ENCODE measurements around the gene PLIN3. TPM values are rescaled to one million over a fixed set of nuclear protein-coding genes. Genes with fewer than 3 reads are reported as not detected.
A peak's percentile ranks its signal among the peaks of the same experiment; 100 is the strongest.
"Not testable (repeated sequence)": the region's sequence is repeated elsewhere in the genome, so short reads cannot be mapped to it uniquely, and the experiment has no call there.

Gene PLIN3
- total and polyA plus RNA-seq, 2 of the 8 experiments (the other 6 are each of a cell fraction or from before 2014, with no cell fraction given): 60.7 to 61.5 TPM

- H3K36me3 ChIP-seq (ENCODE audit: control insufficient read depth in 2 of 4, insufficient read depth in 4 of 4, low read length in 3 of 4): peaks cover 5 to 28% (median 10%) of the 10 kb centered on the region in 4 experiments; a peak in 7 of 8 replicates
- not testable (repeated sequence) for H3K23me2 ChIP-seq (ENCODE audit: low read depth, low read length); H3K4ac ChIP-seq (replicated peaks; ENCODE audit: insufficient read length, low read depth, low read length); DNase-seq (ENCODE audit: low read depth in 1 of 2, low spot score in 2 of 2); H2BK20ac ChIP-seq (ENCODE audit: low read length); H4K5ac ChIP-seq (ENCODE audit: insufficient read length, low read depth, low read length); H2BK12ac ChIP-seq (ENCODE audit: low read depth, low read length); FAIRE-seq; H2BK5ac ChIP-seq (ENCODE audit: low read depth, low read length); H3K18ac ChIP-seq (ENCODE audit: extremely low read depth, low read length); H4K20me1 ChIP-seq (replicated peaks in 1 of 2; ENCODE audit: control insufficient read depth in 1 of 2, insufficient read depth in 2 of 2, low read length in 2 of 2); H3K9me3 ChIP-seq (ENCODE audit: insufficient read depth in 2 of 2, low read depth in 1 of 2, low read length in 1 of 2); H4K8ac ChIP-seq (ENCODE audit: extremely low read depth, insufficient read depth, low read length); H4K91ac ChIP-seq (replicated peaks; ENCODE audit: insufficient read length, low read length); H3K9ac ChIP-seq (replicated peaks in 1 of 4; ENCODE audit: extremely low read depth in 1 of 4, low read depth in 3 of 4, low read length in 3 of 4); H3K56ac ChIP-seq (replicated peaks; ENCODE audit: insufficient read length, low read depth, low read length); H3K79me1 ChIP-seq (ENCODE audit: low read depth, low read length); H3K27me3 ChIP-seq (replicated peaks in 1 of 4; ENCODE audit: control insufficient read depth in 3 of 4, extremely low read depth in 1 of 4, insufficient read depth in 3 of 4, low read length in 3 of 4); H3K14ac ChIP-seq (ENCODE audit: insufficient read length); H2BK120ac ChIP-seq (replicated peaks; ENCODE audit: low read depth, low read length); H2BK15ac ChIP-seq (ENCODE audit: low read length); H3K4me1 ChIP-seq (replicated peaks in 1 of 4; ENCODE audit: control insufficient read depth in 3 of 4, insufficient read depth in 4 of 4, low read length in 3 of 4); H2AFZ ChIP-seq (ENCODE audit: low read length); H2AK5ac ChIP-seq (ENCODE audit: low read depth, low read length); H3K27ac ChIP-seq (ENCODE audit: low read depth, low read length); H3K23ac ChIP-seq (ENCODE audit: insufficient read length)
- peaks cover 3 to 35% of the 10 kb centered on the region in 2 experiments; a peak in 3 of 4 replicates for H3K79me2 ChIP-seq (ENCODE audit: control insufficient read depth in 1 of 2, insufficient read depth in 2 of 2, low read length in 2 of 2)
- ChIA-PET POLR2A (ENCODE audit: partially characterized antibody) (interaction anchor here (1.8 kb wide), 1 partner anchor 56 kb away, joined by 6 read pairs; no protein-coding TSS in a partner anchor), CTCF (ENCODE audit: partially characterized antibody) (interaction anchor here (1.1 to 8.7 kb wide), 2 partner anchors 14 to 60 kb away, joined by 3 to 212 read pairs; no protein-coding TSS in a partner anchor)
- peak overlapping the region in 1 of 2 experiments; percentile 82; a peak in 2 of 4 replicates for H3K4me2 ChIP-seq (ENCODE audit: insufficient read depth in 1 of 2, low read depth in 2 of 2, low read length in 2 of 2)
- 0 out of 8 replicates have a peak overlapping the region, but pooled peaks of 1 of the 4 experiments have one; percentile 86 for H3K4me3 ChIP-seq (ENCODE audit: extremely low read depth in 1 of 4, insufficient read depth in 2 of 4, low read depth in 3 of 4, low read length in 4 of 4)
- WGBS, 2 experiments (ENCODE audit: extremely low coverage in 1 of 2, insufficient coverage in 1 of 2, insufficient read length in 1 of 2, insufficient replicate concordance in 2 of 2, low coverage in 1 of 2, low lambda C conversion rate in 2 of 2, missing lambda C conversion rate in 1 of 2): 97% methylated on average over 18 of the region's 19 CpGs; no CpG with 5 or more reads in 1 of the 2 experiments
These were observed 74.2 kb downstream of the PLIN3 start for GRCh38 chr19:4793278-4793677.

GRCh38 chr19:4792866-4793195 lies 74.6 kb downstream of the PLIN3 start:
- H3K4me1 ChIP-seq (replicated peaks in 1 of 4; ENCODE audit: control insufficient read depth in 3 of 4, insufficient read depth in 4 of 4, low read length in 3 of 4); H2BK120ac ChIP-seq (replicated peaks; ENCODE audit: low read depth, low read length); FAIRE-seq; H2BK20ac ChIP-seq (ENCODE audit: low read length); H3K18ac ChIP-seq (ENCODE audit: extremely low read depth, low read length); H3K4ac ChIP-seq (replicated peaks; ENCODE audit: insufficient read length, low read depth, low read length); H3K9me3 ChIP-seq (ENCODE audit: insufficient read depth in 2 of 2, low read depth in 1 of 2, low read length in 1 of 2); H3K23me2 ChIP-seq (ENCODE audit: low read depth, low read length); H3K23ac ChIP-seq (ENCODE audit: insufficient read length); H2AFZ ChIP-seq (ENCODE audit: low read length); H2AK5ac ChIP-seq (ENCODE audit: low read depth, low read length); H3K56ac ChIP-seq (replicated peaks; ENCODE audit: insufficient read length, low read depth, low read length); H3K79me1 ChIP-seq (ENCODE audit: low read depth, low read length); H2BK5ac ChIP-seq (ENCODE audit: low read depth, low read length); H4K20me1 ChIP-seq (replicated peaks in 1 of 2; ENCODE audit: control insufficient read depth in 1 of 2, insufficient read depth in 2 of 2, low read length in 2 of 2); H4K91ac ChIP-seq (replicated peaks; ENCODE audit: insufficient read length, low read length); H3K27ac ChIP-seq (ENCODE audit: low read depth, low read length); H3K14ac ChIP-seq (ENCODE audit: insufficient read length); H3K27me3 ChIP-seq (replicated peaks in 1 of 4; ENCODE audit: control insufficient read depth in 3 of 4, extremely low read depth in 1 of 4, insufficient read depth in 3 of 4, low read length in 3 of 4); H2BK15ac ChIP-seq (ENCODE audit: low read length); H2BK12ac ChIP-seq (ENCODE audit: low read depth, low read length); H4K5ac ChIP-seq (ENCODE audit: insufficient read length, low read depth, low read length); DNase-seq (ENCODE audit: low read depth in 1 of 2, low spot score in 2 of 2); H3K9ac ChIP-seq (replicated peaks in 1 of 4; ENCODE audit: extremely low read depth in 1 of 4, low read depth in 3 of 4, low read length in 3 of 4): not testable (repeated sequence)
- Histone ChIP-seq H4K8ac (ENCODE audit: extremely low read depth, insufficient read depth, low read length) (peak overlapping the region; percentile 68; the same call in 1 of the 2 replicates), H3K79me2 (ENCODE audit: control insufficient read depth in 1 of 2, insufficient read depth in 2 of 2, low read length in 2 of 2) (peaks cover 3 to 35% of the 10 kb centered on the region in 2 experiments; a peak in 3 of 4 replicates), H3K36me3 (ENCODE audit: control insufficient read depth in 2 of 4, insufficient read depth in 4 of 4, low read length in 3 of 4) (peaks cover 5 to 28% (median 10%) of the 10 kb centered on the region in 4 experiments; a peak in 7 of 8 replicates), H3K4me3 (ENCODE audit: extremely low read depth in 1 of 4, insufficient read depth in 2 of 4, low read depth in 3 of 4, low read length in 4 of 4) (peak overlapping the region; percentile 80 to 86 (median 83); a peak in 5 of 8 replicates), H3K4me2 (ENCODE audit: insufficient read depth in 1 of 2, low read depth in 2 of 2, low read length in 2 of 2) (peak overlapping the region; percentile 82 to 88; a peak in 3 of 4 replicates)
- ChIA-PET POLR2A (ENCODE audit: partially characterized antibody) (interaction anchor here (1.8 to 2.9 kb wide), 3 partner anchors 8 to 56 kb away, joined by 6 to 16 read pairs (median 16); no protein-coding TSS in a partner anchor), CTCF (ENCODE audit: partially characterized antibody) (interaction anchor here (1.1 to 8.7 kb wide), 4 partner anchors 10 to 60 kb away, joined by 3 to 212 read pairs (median 22); no protein-coding TSS in a partner anchor)
- WGBS, 2 experiments (ENCODE audit: extremely low coverage in 1 of 2, insufficient coverage in 1 of 2, insufficient read length in 1 of 2, insufficient replicate concordance in 2 of 2, low coverage in 1 of 2, low lambda C conversion rate in 2 of 2, missing lambda C conversion rate in 1 of 2): 93% methylated on average over 24 of the region's 24 CpGs; no CpG with 5 or more reads in 1 of the 2 experiments
